Amygdala (tissue), 56 donors: ENCODE data around the gene DENND5A.
"Not testable (repeated sequence)": the region's sequence is repeated elsewhere in the genome, so short reads cannot be mapped to it uniquely, and the experiment has no call there.

ENCODE experiments used
- DNase-seq, 56 donors: peaks; one replicate each; lab custom pipeline; 2025; lab: John Stamatoyannopoulos, UW

The DENND5A gene

GRCh38 chr11:9266132-9266736, 1.1 kb upstream of the DENND5A start:
- no peak for DNase-seq

GRCh38 chr11:9264316-9265210, 587 bp downstream of the DENND5A start:
- DNase-seq = peak in 40 of 56 donors; percentile 9 to 73 (median 35)

- peak in 2 of 56 donors; percentile 33 to 58 for DNase-seq
Measured at GRCh38 chr11:9263840-9264315, 1.3 kb downstream of the DENND5A start.

GRCh38 chr11:9260838-9261146, 4.4 kb downstream of the DENND5A start:
- DNase-seq = not testable (repeated sequence)

- DNase-seq = no peak
Measured at GRCh38 chr11:9259981-9260837, 4.9 kb downstream of the DENND5A start.

GRCh38 chr11:9258279-9258678, 6.9 kb downstream of the DENND5A start:
- DNase-seq = not testable (repeated sequence)

- DNase-seq = no peak
Measured at GRCh38 chr11:9254416-9254815, 10.7 kb downstream of the DENND5A start.

- no peak for DNase-seq
Measured at GRCh38 chr11:9253086-9253485, 12.1 kb downstream of the DENND5A start.

- DNase-seq = no peak
Measured at GRCh38 chr11:9251311-9251710, 13.8 kb downstream of the DENND5A start.

GRCh38 chr11:9250139-9250582, 15.0 kb downstream of the DENND5A start:
- no peak for DNase-seq

GRCh38 chr11:9249252-9249651, 15.9 kb downstream of the DENND5A start:
- DNase-seq = no peak

- no peak for DNase-seq
Measured at GRCh38 chr11:9247863-9248262, 17.3 kb downstream of the DENND5A start.

GRCh38 chr11:9236242-9236641, 28.9 kb downstream of the DENND5A start:
- not testable (repeated sequence) for DNase-seq

- DNase-seq = no peak
Measured at GRCh38 chr11:9232482-9232881, 32.7 kb downstream of the DENND5A start.

GRCh38 chr11:9231848-9232177, 33.3 kb downstream of the DENND5A start:
- peak in 18 of 56 donors; percentile 1 to 85 (median 32) for DNase-seq

GRCh38 chr11:9230296-9230695, 34.9 kb downstream of the DENND5A start:
- DNase-seq = no peak

- no peak for DNase-seq
Measured at GRCh38 chr11:9228091-9228490, 37.1 kb downstream of the DENND5A start.

GRCh38 chr11:9225748-9226298, 39.3 kb downstream of the DENND5A start:
- DNase-seq = no peak

- no peak for DNase-seq
Measured at GRCh38 chr11:9222654-9223053, 42.5 kb downstream of the DENND5A start.

- DNase-seq = not testable (repeated sequence)
Measured at GRCh38 chr11:9220853-9221252, 44.3 kb downstream of the DENND5A start.

- no peak for DNase-seq
Measured at GRCh38 chr11:9219572-9219971, 45.6 kb downstream of the DENND5A start.
